Urinary bladder (tissue), 4 donors: Measurements from ENCODE around the gene CDKL4. TPM values are rescaled to one million over a fixed set of nuclear protein-coding genes. Genes with fewer than 3 reads are reported as not detected.
"Not testable (repeated sequence)": the region's sequence is repeated elsewhere in the genome, so short reads cannot be mapped to it uniquely, and the experiment has no call there.

Experiments used
- DNase-seq: peaks from one replicate; pipeline ENCODE4 v3.0.0-alpha.2; 2015; ENCODE audit errors: extremely low spot score
- H3K27ac ChIP-seq: one replicate; pipeline ENCODE4 v1.5.1; 2013; ENCODE audit warnings: low read depth, mild to moderate bottlenecking, moderate library complexity
- H3K36me3 ChIP-seq: one replicate; pipeline ENCODE4 v1.6.1; 2013; ENCODE audit warnings: mild to moderate bottlenecking, moderate library complexity; ENCODE audit not compliant: insufficient read depth
- H3K4me1 ChIP-seq: one replicate; pipeline ENCODE4 v1.6.1; 2013; ENCODE audit warnings: mild to moderate bottlenecking, moderate library complexity; ENCODE audit not compliant: insufficient read depth
- H3K4me3 ChIP-seq: one replicate; pipeline ENCODE4 v1.5.1; 2013; ENCODE audit warnings: low read depth, low read length
- WGBS: extraction: QIAGEN DNeasy Blood & Tissue Kit; methylation state at CpG from one replicate; pipeline ENCODE4 v1.1.7; 2013; 5-methylcytosine and 5-hydroxymethylcytosine counted together
- polyA plus RNA-seq: library from polyadenylated mRNA; stranded (reverse); fragments of 200-250 nt; gene quantifications from one replicate; pipeline ENCODE4 v1.2.3, GENCODE V29; 2013
- total RNA-seq: library from RNA; depleted of rRNA; stranded (reverse); fragments of >200 nt; gene quantifications from one replicate; pipeline ENCODE4 v1.2.3, GENCODE V29; 2014
- donor health status: healthy with polysubstance abuse.
- donor health status: healthy.

The CDKL4 gene
- total and polyA plus RNA-seq, 2 donors, result 0.11 to 7.5 TPM

DNA sequence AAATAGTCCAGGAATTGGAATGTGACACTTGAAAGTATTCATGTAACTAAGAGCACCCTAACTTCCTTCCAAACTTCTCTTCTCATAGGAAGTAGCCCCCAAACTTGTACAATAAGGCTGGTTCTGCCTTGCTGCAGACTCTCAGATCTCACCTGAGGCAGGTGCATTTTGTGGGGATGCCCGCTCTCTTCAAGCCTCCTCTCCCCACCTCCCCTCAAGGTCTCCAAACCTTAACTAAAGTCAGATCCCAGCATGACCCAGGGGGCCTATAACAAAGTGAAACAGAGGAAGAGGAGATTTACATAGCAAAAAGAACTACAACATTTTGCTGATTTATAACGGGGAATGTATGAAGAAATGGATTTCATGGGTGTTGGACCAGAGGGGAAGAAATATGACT is 23.6 kb downstream of the CDKL4 start:
- 95% methylated on average over 2 of the region's 2 CpGs for WGBS
- no peaks in the 10 kb centered on the region for H3K36me3 ChIP-seq
- no peaks in the 10 kb centered on the region for H3K4me1 ChIP-seq
- H3K27ac ChIP-seq, result no peak overlapping the region
- no peak for DNase-seq
- H3K4me3 ChIP-seq, result no peak overlapping the region

DNA sequence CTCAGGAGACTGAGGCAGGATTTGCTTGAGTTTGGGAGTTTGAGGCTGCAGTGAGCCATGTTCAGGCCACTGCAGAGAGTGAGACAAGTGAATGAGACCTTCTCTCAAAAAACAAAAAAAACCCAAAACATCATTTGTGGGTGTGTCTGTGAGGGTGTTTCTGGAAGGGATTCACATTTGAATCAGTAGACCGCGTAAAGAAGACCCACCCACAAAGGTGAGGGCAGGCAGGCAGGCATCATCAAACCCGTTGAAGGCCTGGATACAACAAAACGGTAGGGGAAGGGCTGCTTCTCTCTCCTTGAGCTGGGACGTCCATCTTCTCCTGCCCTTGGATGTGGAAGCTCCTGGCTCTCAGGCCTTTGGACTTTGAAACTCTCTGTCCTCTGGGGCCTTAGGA is 25.4 kb downstream of the CDKL4 start:
- 96% methylated on average over 5 of the region's 5 CpGs for WGBS
- no peaks in the 10 kb centered on the region for H3K4me1 ChIP-seq
- DNase-seq, result no peak
- H3K27ac ChIP-seq, result no peak overlapping the region
- no peak overlapping the region for H3K4me3 ChIP-seq
- H3K36me3 ChIP-seq, result no peaks in the 10 kb centered on the region

DNA sequence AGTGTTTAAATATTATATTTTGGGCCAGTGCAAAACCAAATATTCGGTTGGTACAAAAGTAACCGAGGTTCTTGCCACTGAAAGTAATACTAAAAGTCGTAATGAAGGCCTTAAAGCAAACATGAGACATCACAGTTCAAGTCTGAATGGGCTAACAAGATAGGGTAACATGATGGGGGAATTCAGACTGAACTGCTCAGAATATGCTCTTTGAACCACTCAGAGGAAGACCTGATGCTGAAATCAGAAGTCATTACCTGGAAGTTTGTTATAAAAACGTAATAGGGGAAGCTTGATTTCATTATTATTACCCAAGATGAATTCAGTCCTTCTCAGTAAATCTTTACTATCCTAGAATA is 26.6 kb downstream of the CDKL4 start:
- Histone ChIP-seq H3K36me3 (no peaks in the 10 kb centered on the region), H3K27ac (no peak overlapping the region), H3K4me3 (no peak overlapping the region), H3K4me1 (no peaks in the 10 kb centered on the region)
- WGBS, result 77% methylated on average over 4 of the region's 4 CpGs
- DNase-seq, result no peak

GRCh38 chr2:39216346-39217191 is 27.2 kb downstream of the CDKL4 start:
- 66% methylated on average over 12 of the region's 12 CpGs for WGBS
- Histone ChIP-seq H3K27ac (no peak overlapping the region), H3K4me1 (no peaks in the 10 kb centered on the region), H3K4me3 (no peak overlapping the region), H3K36me3 (no peaks in the 10 kb centered on the region)
- no peak for DNase-seq

- no peak for DNase-seq
- Histone ChIP-seq H3K27ac (no peak overlapping the region), H3K4me1 (no peaks in the 10 kb centered on the region), H3K36me3 (no peaks in the 10 kb centered on the region), H3K4me3 (no peak overlapping the region)
- WGBS, result 85% methylated on average over 2 of the region's 2 CpGs
Measured at GRCh38 chr2:39215545-39215944, 28.2 kb downstream of the CDKL4 start.

DNA sequence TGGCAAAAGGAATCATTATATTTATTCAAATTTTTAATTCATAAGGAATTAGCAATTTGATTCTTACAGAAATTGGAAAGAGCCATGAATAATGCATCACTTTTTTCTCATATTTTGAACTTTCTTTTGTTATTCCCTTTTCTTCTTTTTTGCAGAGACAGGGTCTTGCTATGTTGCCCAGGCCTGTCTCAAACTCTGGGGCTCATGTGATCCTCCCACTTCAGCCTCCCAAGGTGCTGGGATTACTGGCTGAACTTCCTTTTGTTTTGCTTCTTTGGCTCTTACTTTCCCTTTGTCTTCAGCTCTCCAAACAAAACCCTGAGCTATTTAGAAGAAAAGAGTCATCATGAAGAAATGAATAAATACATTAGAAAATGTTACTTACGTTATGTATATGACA is 30.8 kb downstream of the CDKL4 start:
- DNase-seq, result no peak
- no peak overlapping the region for H3K27ac ChIP-seq
- no peaks in the 10 kb centered on the region for H3K36me3 ChIP-seq
- H3K4me1 ChIP-seq, result no peaks in the 10 kb centered on the region
- no peak overlapping the region for H3K4me3 ChIP-seq
- WGBS, result 93% methylated on average over 1 of the region's 1 CpG

- Histone ChIP-seq H3K4me3 (no peak overlapping the region), H3K4me1 (no peaks in the 10 kb centered on the region), H3K27ac (no peak overlapping the region), H3K36me3 (no peaks in the 10 kb centered on the region)
- no peak for DNase-seq
- WGBS, result 45% methylated on average over 1 of the region's 1 CpG
Measured at GRCh38 chr2:39210846-39211245, 32.9 kb downstream of the CDKL4 start.

DNA sequence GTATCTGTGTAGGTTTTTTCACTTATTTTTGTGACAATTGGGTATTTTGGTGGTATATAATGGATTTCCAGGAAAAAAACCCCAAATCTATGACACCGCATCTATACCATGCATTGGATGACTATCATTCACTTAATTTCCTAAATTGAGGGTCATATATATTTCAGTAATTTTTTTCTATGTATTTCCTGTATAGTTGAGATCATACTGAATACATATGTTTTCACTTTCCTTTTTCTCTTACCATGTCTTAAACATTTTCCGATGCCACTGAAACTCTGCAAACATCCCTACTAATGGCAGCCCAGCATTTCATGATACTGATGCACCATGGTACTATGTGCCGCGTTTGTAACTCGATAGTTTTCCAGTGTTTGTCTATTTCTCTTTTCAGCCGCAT is 40.4 kb downstream of the CDKL4 start:
- Histone ChIP-seq H3K27ac (no peak overlapping the region), H3K4me1 (no peaks in the 10 kb centered on the region), H3K4me3 (no peak overlapping the region), H3K36me3 (no peaks in the 10 kb centered on the region)
- DNase-seq, result no peak
- 77% methylated on average over 6 of the region's 6 CpGs for WGBS

DNA sequence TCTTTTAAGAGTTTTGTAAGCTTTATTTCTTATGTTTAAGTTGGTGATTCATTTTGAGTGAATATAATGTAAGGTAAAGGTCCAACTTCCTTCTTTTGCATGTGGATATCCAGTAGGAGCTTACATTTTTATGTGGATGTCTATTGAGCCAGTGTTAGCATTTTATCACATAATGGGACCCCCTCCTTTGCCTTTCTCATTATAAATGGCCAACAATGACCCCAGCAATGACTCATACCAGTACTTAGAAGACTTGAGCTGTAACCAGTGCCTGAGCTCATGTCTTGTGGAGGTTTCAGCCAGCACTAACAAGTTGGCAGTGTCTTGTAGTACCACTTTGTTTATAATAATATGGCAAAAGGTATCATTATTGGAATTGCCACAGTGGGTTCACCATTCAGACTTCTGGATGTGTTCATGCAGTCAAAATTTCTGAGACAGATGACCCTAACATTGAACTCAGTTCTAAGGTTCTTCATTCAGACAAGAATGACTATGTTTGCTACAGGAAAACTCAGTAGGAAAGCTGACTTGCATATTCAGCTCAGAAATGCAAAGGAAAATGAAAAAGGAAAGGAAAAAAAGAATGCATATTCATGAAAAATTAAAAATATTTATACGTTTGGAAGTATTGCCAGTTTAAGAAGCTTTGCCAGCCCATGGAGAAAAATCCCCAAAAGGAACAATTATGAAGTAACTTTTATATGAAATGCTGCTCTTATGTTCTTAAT is 41.0 kb downstream of the CDKL4 start:
- Histone ChIP-seq H3K4me3 (no peak overlapping the region), H3K4me1 (no peaks in the 10 kb centered on the region), H3K36me3 (no peaks in the 10 kb centered on the region), H3K27ac (no peak overlapping the region)
- DNase-seq, result no peak
- 84% methylated on average over 1 of the region's 1 CpG for WGBS

GRCh38 chr2:39197003-39197402 is 46.8 kb downstream of the CDKL4 start:
- H3K36me3 ChIP-seq, DNase-seq, H3K4me3 ChIP-seq, H3K4me1 ChIP-seq, H3K27ac ChIP-seq: not testable (repeated sequence)
- 97% methylated on average over 2 of the region's 2 CpGs for WGBS

- no peaks in the 10 kb centered on the region for H3K36me3 ChIP-seq
- no peaks in the 10 kb centered on the region for H3K4me1 ChIP-seq
- no peak for DNase-seq
- WGBS, result 96% methylated on average over 3 of the region's 3 CpGs
- H3K27ac ChIP-seq, result no peak overlapping the region
- H3K4me3 ChIP-seq, result no peak overlapping the region
Measured at GRCh38 chr2:39194686-39195085, 49.1 kb downstream of the CDKL4 start.

GRCh38 chr2:39188960-39189494 is 54.7 kb downstream of the CDKL4 start:
- H3K4me1 ChIP-seq, result no peaks in the 10 kb centered on the region
- H3K4me3 ChIP-seq, result no peak overlapping the region
- DNase-seq, result no peak
- no peak overlapping the region for H3K27ac ChIP-seq
- 73% methylated on average over 4 of the region's 4 CpGs for WGBS
- H3K36me3 ChIP-seq, result no peaks in the 10 kb centered on the region

DNA sequence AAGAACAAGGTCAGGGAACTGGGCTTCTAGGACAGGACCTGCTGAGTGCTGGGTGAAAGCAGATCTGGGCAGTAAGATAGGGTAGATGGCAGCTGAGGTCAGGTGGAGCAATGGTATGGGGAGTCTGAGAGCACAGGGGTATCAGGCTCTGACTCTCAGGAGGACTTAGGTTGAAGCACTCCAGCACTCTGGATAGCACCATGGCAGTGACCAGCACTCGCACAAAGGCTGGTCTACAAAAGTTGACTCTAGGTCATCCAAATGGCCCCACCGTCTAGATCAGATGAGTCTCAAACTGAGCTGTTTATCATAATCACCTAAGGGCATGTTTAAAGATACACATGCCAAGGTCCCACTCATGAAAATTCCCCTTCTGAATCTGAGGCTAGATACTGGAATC is 60.1 kb downstream of the CDKL4 start:
- Histone ChIP-seq H3K27ac (no peak overlapping the region), H3K4me3 (no peak overlapping the region), H3K4me1 (no peaks in the 10 kb centered on the region), H3K36me3 (no peaks in the 10 kb centered on the region)
- WGBS, result 90% methylated on average over 2 of the region's 2 CpGs
- DNase-seq, result no peak

DNA sequence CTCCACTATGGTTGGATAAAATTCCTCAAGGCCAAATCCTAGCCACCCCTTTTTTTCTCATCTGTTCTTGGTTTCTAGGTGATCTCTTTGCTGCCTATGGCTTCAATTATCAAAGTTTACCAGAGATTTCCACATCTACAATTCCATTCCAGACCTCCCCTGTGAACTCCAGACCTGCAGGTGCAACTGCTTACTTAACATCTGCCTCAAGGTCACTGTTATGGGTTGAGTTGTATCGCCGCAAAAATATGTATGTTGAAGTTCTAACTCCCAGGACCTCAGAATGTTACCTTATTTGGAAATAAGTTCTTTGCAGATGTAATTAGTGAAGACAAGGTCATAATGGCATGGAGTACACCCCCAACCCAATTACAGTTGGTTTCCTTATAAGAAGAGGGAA is 62.5 kb downstream of the CDKL4 start:
- no peak for DNase-seq
- 94% methylated on average over 2 of the region's 2 CpGs for WGBS
- no peak overlapping the region for H3K27ac ChIP-seq
- H3K36me3 ChIP-seq, result no peaks in the 10 kb centered on the region
- no peaks in the 10 kb centered on the region for H3K4me1 ChIP-seq
- no peak overlapping the region for H3K4me3 ChIP-seq
